Body of pancreas (tissue), 4 donors: ENCODE results near the gene PBRM1. TPM values are rescaled to one million over a fixed set of nuclear protein-coding genes. Genes with fewer than 3 reads are reported as not detected.

Source experiments
- ATAC-seq: fragments of 150-250 bp; one replicate; pipeline ENCODE4 v1.9.1; 2016
- DNase-seq, 4 donors: peaks; one replicate each; pipeline ENCODE4 v3.0.0-alpha.2; 2019
- H3K27ac ChIP-seq, 4 donors: fragments of 200-600 bp; sonication (generic); 1 replicate in 3 of 4; 2 replicates in 1 of 4; pipeline versions ENCODE4 v1.5.1 to v1.6.1; 2016 to 2019; ENCODE audit warnings: mild to moderate bottlenecking in 1 of 4, mixed read lengths in 1 of 4, moderate library complexity in 1 of 4
- H3K27me3 ChIP-seq, 2 donors: fragments of 200-600 bp; sonication (generic); one replicate each; pipeline ENCODE4 v1.6.0; 2016; ENCODE audit warnings: mild to moderate bottlenecking in 1 of 2
- H3K36me3 ChIP-seq, 2 donors: fragments of 200-600 bp; sonication (generic); replicated peaks in 1 of 2; 2 replicates each; pipeline ENCODE4 v1.5.1; 2016; ENCODE audit warnings: low read depth in 2 of 2; ENCODE audit not compliant: insufficient read depth in 1 of 2
- H3K4me1 ChIP-seq: fragments of 200-600 bp; sonication (generic); one replicate; pipeline ENCODE4 v1.6.0; 2016
- H3K4me3 ChIP-seq, 2 donors: fragments of 200-600 bp; sonication (generic); 1 replicate in 1 of 2; 2 replicates in 1 of 2; pipeline ENCODE4 v1.5.1; 2016 to 2019
- H3K9me3 ChIP-seq, 3 donors: fragments of 200-600 bp; sonication (generic); 1 replicate in 2 of 3; 2 replicates in 1 of 3; pipeline ENCODE4 v1.5.1; 2016
- CTCF ChIP-seq, 7 experiments: fragments of 450-650 bp in 4 of 7; fragments of 200-600 bp in 3 of 7; sonication (generic) in 3 of 7; IDR thresholded peaks; one replicate each; pipeline ENCODE4 v1.5.1; 2016 to 2019; ENCODE audit warnings: antibody characterized with exemption in 7 of 7
- POLR2A ChIP-seq, 3 donors: fragments of 450-650 bp; IDR thresholded peaks; one replicate each; pipeline ENCODE4 v1.6.1; 2016; ENCODE audit warnings: antibody characterized with exemption in 3 of 3, mild to moderate bottlenecking in 2 of 3
- WGBS, 2 donors: methylation state at CpG; one replicate each; pipeline ENCODE4 v1.1.5; 2017; 5-methylcytosine and 5-hydroxymethylcytosine counted together
- intact Hi-C: fragments of 100-400 bp; cut with DNase I; formaldehyde crosslinking; loops from one replicate; pipeline ENCODE4 v1.15.1; 2023
- total RNA-seq, 2 donors: library from RNA; depleted of rRNA; stranded (reverse); fragments of >200 nt; gene quantifications; one replicate each; pipeline ENCODE4 v1.1.0, GENCODE V29; 2016

PBRM1 gene
- total RNA-seq, 2 donors from 2014 or later = 62.3 to 72.8 TPM

GRCh38 chr3:52504977-52505376 lies 180.7 kb downstream of the PBRM1 start:
- whole genome bisulfite sequencing, 2 donors = 33 to 89% methylated on average over 1 to 10 of the region's 10 CpGs
- no peak overlapping the region for H3K4me3 ChIP-seq
- no peaks in the 10 kb centered on the region for H3K27me3 ChIP-seq
- intact Hi-C loops = no loop called here
- TF ChIP-seq CTCF (IDR thresholded peaks at IDR 0.05) = no peak
- TF ChIP-seq POLR2A (IDR thresholded peaks at IDR 0.05) = no peak
- peaks cover 9% of the 10 kb centered on the region for H3K4me1 ChIP-seq
- no peak for ATAC-seq
- H3K27ac ChIP-seq = no peak overlapping the region
- no peak for DNase-seq
- H3K9me3 ChIP-seq = no peaks in the 10 kb centered on the region
- H3K36me3 ChIP-seq = no peaks in the 10 kb centered on the region

GRCh38 chr3:52503788-52504424 lies 181.8 kb downstream of the PBRM1 start:
- TF ChIP-seq CTCF (IDR thresholded peaks at IDR 0.05) (peak in 1 of 7 experiments; percentile 14), POLR2A (IDR thresholded peaks at IDR 0.05) (no peak)
- H3K4me3 ChIP-seq = no peak overlapping the region
- ATAC-seq = peak; percentile 30
- peaks cover 9% of the 10 kb centered on the region for H3K4me1 ChIP-seq
- intact Hi-C loops = no loop called here
- DNase-seq = peak; percentile 34 to 77 (median 54)
- no peaks in the 10 kb centered on the region for H3K27me3 ChIP-seq
- no peaks in the 10 kb centered on the region for H3K36me3 ChIP-seq
- H3K9me3 ChIP-seq = no peaks in the 10 kb centered on the region
- 34 to 45% methylated on average over 1 to 18 of the region's 23 CpGs for WGBS, 2 donors
- H3K27ac ChIP-seq = no peak overlapping the region

- H3K27me3 ChIP-seq = no peaks in the 10 kb centered on the region
- ATAC-seq (no peak), DNase-seq (no peak)
- no peaks in the 10 kb centered on the region for H3K36me3 ChIP-seq
- H3K4me1 ChIP-seq = peaks cover 9% of the 10 kb centered on the region
- no peak overlapping the region for H3K4me3 ChIP-seq
- no peaks in the 10 kb centered on the region for H3K9me3 ChIP-seq
- no peak overlapping the region for H3K27ac ChIP-seq
- TF ChIP-seq POLR2A (IDR thresholded peaks at IDR 0.05) (no peak), CTCF (IDR thresholded peaks at IDR 0.05) (no peak)
- WGBS, 2 donors = 95 to 100% methylated on average over 1 to 10 of the region's 11 CpGs
- intact Hi-C loops = no loop called here
Observed at GRCh38 chr3:52502808-52503350, 182.8 kb downstream of the PBRM1 start.

- no peak for TF ChIP-seq CTCF (IDR thresholded peaks at IDR 0.05)
- no peak for TF ChIP-seq POLR2A (IDR thresholded peaks at IDR 0.05)
- peaks cover 9% of the 10 kb centered on the region for H3K4me1 ChIP-seq
- ATAC-seq (no peak), DNase-seq (no peak)
- no peaks in the 10 kb centered on the region for H3K36me3 ChIP-seq
- intact Hi-C loops = no loop called here
- no peak overlapping the region for H3K27ac ChIP-seq
- no peak overlapping the region for H3K4me3 ChIP-seq
- 85 to 88% methylated on average over 4 to 10 of the region's 11 CpGs for WGBS, 2 donors
- H3K9me3 ChIP-seq = no peaks in the 10 kb centered on the region
- H3K27me3 ChIP-seq = no peaks in the 10 kb centered on the region
Observed at GRCh38 chr3:52502001-52502400, 183.7 kb downstream of the PBRM1 start.

- ATAC-seq = no peak
- Histone ChIP-seq H3K9me3 (no peaks in the 10 kb centered on the region), H3K4me1 (peaks cover 9% of the 10 kb centered on the region), H3K27me3 (no peaks in the 10 kb centered on the region), H3K27ac (no peak overlapping the region), H3K4me3 (no peak overlapping the region), H3K36me3 (no peaks in the 10 kb centered on the region)
- 87% methylated on average over 11 of the region's 11 CpGs; no CpG with 5 or more reads in 1 of the 2 donors for WGBS, 2 donors
- TF ChIP-seq POLR2A (IDR thresholded peaks at IDR 0.05) (no peak), CTCF (IDR thresholded peaks at IDR 0.05) (no peak)
- no peak for DNase-seq
- intact Hi-C loops = no loop called here
Observed at GRCh38 chr3:52501046-52501445, 184.7 kb downstream of the PBRM1 start.
